CD4-positive, alpha-beta T cell treated with Interleukin-2 at 100 ng/mL for 4 hours (primary cell): Measurements from ENCODE around the gene HMCES.
A peak's percentile ranks its signal among the peaks of the same experiment; 100 is the strongest.
"Not testable (repeated sequence)": the region's sequence is repeated elsewhere in the genome, so short reads cannot be mapped to it uniquely, and the experiment has no call there.

Experiments used
- DNase-seq: peaks from one replicate; pipeline ENCODE4 v3.0.0-alpha.2; 2020; ENCODE audit warnings: low spot score

The HMCES gene

GRCh38 chr3:129320825-129321487 lies 42.3 kb downstream of the HMCES start:
- DNase-seq: no peak

- DNase-seq: no peak
These were observed 43.2 kb downstream of the HMCES start for GRCh38 chr3:129321887-129322286.

DNA sequence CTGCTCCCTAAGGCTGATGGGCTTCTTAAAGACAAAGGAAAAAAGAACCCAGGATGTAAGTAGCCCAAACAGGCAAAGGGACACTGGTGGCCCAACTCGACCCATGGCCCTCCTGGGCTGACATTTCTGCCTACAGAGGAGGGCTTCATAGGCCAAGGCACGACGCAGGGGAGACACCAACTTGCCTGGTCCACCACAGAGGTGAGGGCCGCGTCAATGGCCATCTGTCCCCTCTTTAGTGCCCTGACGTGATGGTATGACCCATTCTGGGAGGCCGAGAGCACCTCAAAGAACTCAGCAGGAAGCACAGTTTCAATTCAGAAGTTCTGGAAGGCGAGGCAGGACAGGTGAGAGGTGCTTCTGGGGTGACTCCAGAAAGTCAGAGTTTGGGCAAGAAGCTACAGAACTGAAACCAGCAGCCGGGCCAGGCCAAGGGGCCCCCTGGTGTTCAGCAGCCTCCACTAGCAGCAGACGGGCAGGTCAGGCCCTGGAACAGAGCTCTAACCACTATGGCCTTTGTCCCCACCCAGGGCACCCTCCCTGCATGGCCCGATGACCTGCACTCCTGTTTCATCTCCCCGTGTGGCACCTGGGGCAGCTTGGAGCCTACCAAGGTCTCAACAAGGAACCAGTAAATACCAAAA lies 45.1 kb downstream of the HMCES start:
- DNase-seq: no peak

DNA sequence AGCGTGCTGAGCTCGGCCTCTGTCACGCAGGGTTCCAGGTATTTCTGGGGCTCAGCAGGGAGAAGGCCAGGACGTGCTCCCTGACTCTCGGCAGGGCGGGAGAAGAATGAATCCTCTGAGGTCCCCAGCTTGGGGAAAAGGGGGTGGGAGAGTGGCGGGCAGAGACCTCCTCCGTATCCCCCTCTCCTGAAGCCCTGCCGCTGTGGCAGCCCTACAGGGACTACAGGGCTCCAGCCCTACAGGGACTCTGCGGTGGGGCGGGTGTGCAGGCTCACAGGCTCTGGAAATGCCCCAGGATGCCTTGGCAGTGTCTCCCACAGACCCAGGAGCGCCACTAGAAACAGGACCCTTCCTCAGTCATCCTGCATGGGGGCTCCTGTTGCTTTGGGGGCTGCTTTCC lies 46.2 kb downstream of the HMCES start:
- no peak for DNase-seq

GRCh38 chr3:129325383-129325782 lies 46.7 kb downstream of the HMCES start:
- no peak for DNase-seq

- no peak for DNase-seq
These were observed 47.5 kb downstream of the HMCES start for GRCh38 chr3:129326138-129326537.

DNA sequence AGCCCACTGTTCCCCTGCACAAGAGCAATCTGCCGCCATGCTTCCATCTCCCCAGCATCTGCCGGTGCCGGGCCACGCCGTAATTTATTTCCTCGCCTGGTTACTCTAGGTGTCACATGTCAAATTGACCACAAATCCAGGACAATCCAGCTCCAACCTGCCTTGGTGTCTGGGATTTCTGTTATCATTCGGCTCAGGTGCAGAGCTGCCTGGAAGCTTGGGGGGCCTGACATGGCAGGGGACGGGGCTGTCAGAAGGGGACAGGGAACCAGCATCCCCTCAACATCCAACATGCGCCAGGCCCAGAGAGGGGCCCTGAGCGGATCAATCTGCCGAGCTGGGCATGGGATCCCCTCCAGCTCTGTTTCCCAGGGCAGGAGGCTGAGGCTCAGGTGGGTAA lies 47.9 kb downstream of the HMCES start:
- DNase-seq: no peak

- no peak for DNase-seq
These were observed 48.8 kb downstream of the HMCES start for GRCh38 chr3:129327510-129327909.

DNA sequence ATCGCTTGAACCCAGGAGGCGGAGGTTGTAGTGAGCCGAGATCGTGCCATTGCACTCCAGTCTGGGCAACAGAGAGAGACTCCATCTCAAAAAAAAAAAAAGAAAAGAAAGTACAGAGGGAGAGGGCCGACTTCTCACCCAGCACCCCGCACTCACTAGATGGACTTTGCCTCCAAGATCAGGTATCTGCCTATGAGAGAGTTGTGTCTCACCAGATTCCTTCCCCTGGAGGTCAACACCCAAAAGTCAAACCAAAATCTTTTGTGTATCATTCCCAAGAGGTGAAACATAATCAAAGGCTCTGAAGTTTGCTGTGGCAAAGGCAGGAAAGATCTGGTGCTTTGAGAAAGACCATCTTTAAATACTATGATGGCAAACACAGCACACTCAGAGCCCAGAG lies 51.2 kb downstream of the HMCES start:
- DNase-seq: no peak

DNA sequence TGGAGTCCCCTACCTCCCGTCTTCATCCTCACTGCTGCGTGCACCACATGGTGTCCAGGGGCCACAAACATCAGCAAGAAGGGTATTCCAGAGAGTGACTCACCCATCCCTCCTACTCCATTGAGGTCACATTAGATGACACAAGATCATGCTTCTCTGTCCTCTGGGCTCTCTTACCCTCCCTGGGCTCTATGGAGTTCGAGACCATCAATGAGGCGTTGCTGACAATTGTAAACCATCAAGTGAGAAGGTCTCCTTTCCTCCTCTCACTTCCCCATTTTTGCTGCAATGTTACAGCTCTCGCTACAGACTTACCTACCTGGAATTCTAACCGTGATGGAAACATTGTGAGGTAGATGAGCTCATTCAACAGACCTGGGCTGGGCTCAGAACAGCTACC lies 51.7 kb downstream of the HMCES start:
- DNase-seq: no peak

GRCh38 chr3:129333891-129334290 lies 55.2 kb downstream of the HMCES start:
- no peak for DNase-seq

- DNase-seq: no peak
These were observed 57.5 kb downstream of the HMCES start for GRCh38 chr3:129336093-129336706.

DNA sequence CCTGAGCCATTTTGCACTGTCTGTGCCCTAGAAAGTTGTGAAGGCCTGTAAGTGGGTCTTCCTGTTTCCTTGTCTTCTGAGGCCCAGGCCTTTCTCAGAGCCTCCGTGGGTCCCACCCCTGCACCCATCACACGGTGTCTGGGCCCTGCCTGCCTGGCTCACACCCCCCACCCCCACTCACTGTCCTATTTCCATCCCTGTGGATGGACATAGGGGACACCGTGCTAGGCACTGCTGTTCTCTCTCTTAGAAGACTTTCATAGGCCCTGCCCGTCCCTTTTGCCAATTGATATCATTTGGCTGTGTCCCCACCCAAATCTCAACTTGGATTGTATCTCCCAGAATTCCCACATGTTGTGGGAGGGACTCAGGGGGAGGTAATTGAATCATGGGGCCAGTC lies 59.0 kb downstream of the HMCES start:
- DNase-seq: not testable (repeated sequence)

DNA sequence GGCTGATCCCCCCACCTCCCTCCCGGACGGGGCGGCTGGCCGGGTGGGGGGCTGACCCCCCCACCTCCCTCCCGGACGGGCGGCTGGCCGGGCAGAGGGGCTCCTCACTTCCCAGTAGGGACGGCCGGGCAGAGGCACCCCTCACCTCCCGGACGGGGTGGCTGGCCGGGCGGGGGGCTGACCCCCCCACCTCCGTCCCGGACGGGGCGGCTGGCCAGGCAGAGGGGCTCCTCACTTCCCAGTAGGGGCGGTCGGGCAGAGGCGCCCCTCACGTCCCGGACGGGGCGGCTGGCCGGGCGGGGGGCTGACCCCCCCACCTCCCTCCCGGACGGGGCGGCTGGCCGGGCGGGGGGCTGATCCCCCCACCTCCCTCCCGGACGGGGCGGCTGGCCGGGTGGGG lies 60.5 kb downstream of the HMCES start:
- DNase-seq: not testable (repeated sequence)

DNA sequence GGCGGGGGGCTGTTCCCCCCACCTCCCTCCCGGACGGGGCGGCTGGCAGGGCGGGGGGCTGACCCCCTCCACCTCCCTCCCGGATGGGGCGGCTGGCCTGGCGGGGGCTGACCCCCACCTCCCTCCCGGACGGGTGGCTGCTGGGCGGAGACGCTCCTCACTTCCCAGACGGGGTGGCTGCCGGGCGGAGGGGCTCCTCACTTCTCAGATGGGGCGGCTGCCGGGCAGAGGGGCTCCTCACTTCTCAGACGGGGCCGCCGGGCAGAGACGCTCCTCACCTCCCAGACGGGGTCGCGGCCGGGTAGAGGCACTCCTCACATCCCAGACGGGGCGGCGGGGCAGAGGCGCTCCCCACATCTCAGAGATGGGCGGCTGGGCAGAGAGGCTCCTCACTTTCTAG lies 61.2 kb downstream of the HMCES start:
- not testable (repeated sequence) for DNase-seq

- DNase-seq: no peak
These were observed 62.9 kb downstream of the HMCES start for GRCh38 chr3:129341331-129342141.

- peak; percentile 19 for DNase-seq
These were observed 65.1 kb downstream of the HMCES start for GRCh38 chr3:129343643-129344360.

DNA sequence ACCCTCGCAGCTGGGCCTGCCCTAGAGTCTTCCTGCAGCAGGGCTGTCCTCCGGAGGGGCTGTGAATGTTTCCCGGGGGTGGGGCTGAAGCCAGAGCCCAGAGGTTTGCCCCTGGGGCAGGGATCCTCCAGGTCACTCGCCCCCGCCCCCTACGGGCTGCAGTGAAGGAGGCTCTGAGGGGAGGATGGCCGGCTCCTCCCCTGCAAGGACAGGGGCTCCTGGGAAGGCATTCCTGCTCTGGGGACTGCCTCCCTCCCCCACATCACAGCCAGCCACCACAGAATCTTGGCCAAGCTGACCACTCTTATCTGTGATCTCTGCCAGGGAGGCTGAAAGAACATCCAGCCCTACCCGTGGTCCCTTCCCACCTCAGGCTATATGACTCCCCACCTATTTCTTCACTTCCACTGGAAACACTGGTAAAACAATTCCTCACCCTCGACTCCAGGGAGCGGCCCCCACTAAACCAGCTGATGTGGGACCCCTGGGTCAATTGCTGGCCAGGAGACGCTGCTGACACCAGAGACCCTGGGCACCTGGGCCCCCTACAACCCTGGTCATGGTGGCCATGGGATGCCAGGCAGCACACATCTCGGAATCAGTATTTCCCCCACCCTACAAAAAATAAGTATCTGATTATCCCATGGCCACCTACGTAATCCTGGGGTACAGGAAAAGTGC lies 66.0 kb downstream of the HMCES start:
- DNase-seq: no peak

DNA sequence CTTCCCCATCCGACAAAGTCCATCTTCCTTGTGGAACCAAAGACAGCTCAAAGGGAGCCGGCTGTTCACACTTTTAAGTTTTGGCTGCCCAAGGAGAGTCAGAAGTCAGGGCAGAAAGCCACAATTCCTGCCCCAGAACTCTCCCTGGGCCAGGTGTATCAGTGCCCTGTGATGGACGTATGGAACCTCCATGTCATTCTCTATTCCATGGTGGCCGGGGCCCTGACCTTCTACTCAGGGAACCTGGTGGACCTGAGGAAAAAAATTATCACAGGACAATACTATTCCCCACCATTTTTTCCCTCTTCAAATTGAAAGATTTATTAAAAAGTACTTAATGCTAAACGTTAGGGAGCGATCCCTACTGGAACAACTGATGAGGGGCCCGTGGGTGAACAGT lies 66.6 kb downstream of the HMCES start:
- DNase-seq: no peak

DNA sequence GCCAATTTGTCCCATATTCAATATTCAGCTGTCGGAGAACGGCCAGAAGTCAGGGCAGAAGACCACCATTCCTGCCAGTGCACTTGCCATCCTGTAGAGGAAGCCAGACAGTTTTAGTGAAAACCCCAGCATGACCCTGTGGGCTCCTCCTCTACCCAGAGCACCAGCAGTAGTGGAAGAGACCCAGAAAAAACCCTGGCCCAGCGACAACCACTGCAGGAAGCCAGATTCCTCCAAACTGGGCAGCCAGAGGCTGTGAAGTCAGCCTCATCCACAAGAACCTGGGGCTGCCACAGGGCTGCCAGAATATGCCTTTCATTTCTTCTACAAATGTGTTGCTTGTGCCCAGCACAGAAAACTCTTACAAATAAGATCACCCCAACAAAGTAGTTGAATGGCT lies 67.3 kb downstream of the HMCES start:
- DNase-seq: no peak

DNA sequence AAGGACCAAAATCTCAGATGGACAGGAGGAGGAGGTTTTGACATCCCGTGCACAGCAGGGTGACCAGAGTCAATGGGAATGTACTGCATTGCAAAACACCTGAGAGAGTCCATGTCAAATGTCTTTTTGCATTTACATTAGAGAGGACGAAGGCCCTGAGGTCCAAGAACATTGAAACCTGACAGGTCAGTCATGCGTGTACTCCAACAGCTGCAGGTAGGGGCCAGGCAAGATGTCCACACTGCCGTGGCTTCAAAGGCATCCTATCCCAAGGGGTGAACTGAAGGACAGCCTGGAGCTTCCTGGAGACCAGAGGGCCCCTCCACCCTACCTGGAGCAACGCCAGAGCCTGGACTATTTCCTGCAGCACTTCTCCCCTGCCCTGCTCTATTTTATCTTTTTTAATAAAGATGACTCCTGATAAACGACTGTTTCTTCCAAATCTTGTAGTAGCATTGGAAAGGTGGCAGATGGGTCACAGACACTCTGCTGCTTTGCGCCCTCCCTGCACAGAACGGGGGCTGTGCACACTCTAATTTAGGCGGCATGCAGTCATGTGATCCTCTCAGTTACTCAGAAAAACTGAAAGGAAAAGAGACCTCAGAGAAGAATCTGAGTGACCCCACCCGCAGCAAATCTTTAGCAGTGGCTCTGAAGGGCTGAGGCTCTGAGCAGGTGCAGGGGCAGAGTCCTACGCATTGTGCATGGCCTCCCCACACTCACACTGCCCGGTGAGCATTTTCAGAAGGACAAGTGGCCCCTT lies 68.2 kb downstream of the HMCES start:
- no peak for DNase-seq
